ENCODE measurements around the gene FLACC1.
A peak's percentile ranks its signal among the peaks of the same experiment; 100 is the strongest.

FLACC1 gene

GRCh38 chr2:201280191-201281040, 76.7 kb downstream of the FLACC1 start:
- Histone ChIP-seq H3K4ac (ENCODE audit: low read depth, low read length) (no peak overlapping the region), H3K4me2 (ENCODE audit: low read length) (no peak overlapping the region), H3K79me1 (ENCODE audit: low read length) (no peaks in the 10 kb centered on the region), H3K4me3 (ENCODE audit: low read length) (no peak overlapping the region), H3K23ac (ENCODE audit: low read length) (no peak overlapping the region), H3K4me1 (ENCODE audit: control insufficient read depth, low read depth, low read length) (no peaks in the 10 kb centered on the region), H3K36me3 (ENCODE audit: control insufficient read depth, insufficient read depth, low read length) (no peaks in the 10 kb centered on the region), H4K8ac (ENCODE audit: low read depth, low read length) (no peak overlapping the region), H3K27ac (ENCODE audit: low read depth, low read length) (no peak overlapping the region), H3K9ac (ENCODE audit: low read length) (no peak overlapping the region), H3K27me3 (ENCODE audit: insufficient read depth, low read length, poor library complexity) (no peaks in the 10 kb centered on the region), H2AK5ac (ENCODE audit: low read length) (no peak overlapping the region), H2BK15ac (replicated peaks; ENCODE audit: low read depth) (no peak overlapping the region), H3K18ac (ENCODE audit: low read length) (no peak overlapping the region), H2BK5ac (ENCODE audit: low read length) (no peak overlapping the region), H2BK120ac (ENCODE audit: low read depth, low read length) (no peak overlapping the region), H4K5ac (ENCODE audit: low read length) (no peak overlapping the region), H3K56ac (ENCODE audit: low read length) (no peak overlapping the region), H3K79me2 (ENCODE audit: control insufficient read depth, insufficient read depth, low read length) (no peaks in the 10 kb centered on the region)
- no peak for DNase-seq
- WGBS (ENCODE audit: extremely low coverage, insufficient coverage, low lambda C conversion rate): no CpG with 5 or more reads among the region's 3 CpGs

DNA sequence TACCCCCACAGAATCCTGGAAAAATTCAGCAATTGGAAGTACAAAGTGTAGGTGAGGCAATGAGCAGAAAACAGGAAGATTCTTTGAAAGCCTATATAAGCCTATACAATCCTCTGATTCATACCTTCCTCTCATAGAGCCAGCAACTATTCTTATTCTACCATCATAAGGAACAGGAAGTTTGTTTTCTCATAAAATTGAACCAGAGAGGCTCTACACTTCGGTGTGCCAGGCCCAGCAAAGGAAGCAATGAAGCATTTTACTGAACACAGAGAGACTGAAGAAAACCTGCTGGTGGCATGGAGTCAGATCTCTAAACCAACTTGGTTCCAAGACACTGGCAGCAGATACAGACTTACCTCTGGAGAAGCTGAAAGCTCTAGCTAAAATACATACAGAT, 78.1 kb downstream of the FLACC1 start:
- no peak overlapping the region for H4K8ac ChIP-seq (ENCODE audit: low read depth, low read length)
- no peak overlapping the region for H2BK15ac ChIP-seq (replicated peaks; ENCODE audit: low read depth)
- no peak overlapping the region for H2BK120ac ChIP-seq (ENCODE audit: low read depth, low read length)
- no peak overlapping the region for H3K9ac ChIP-seq (ENCODE audit: low read length)
- H3K18ac ChIP-seq (ENCODE audit: low read length): no peak overlapping the region
- no peak overlapping the region for H3K23ac ChIP-seq (ENCODE audit: low read length)
- no peak overlapping the region for H2AK5ac ChIP-seq (ENCODE audit: low read length)
- no peaks in the 10 kb centered on the region for H3K79me1 ChIP-seq (ENCODE audit: low read length)
- no peak overlapping the region for H3K27ac ChIP-seq (ENCODE audit: low read depth, low read length)
- H3K4me1 ChIP-seq (ENCODE audit: control insufficient read depth, low read depth, low read length): no peaks in the 10 kb centered on the region
- no peak overlapping the region for H3K56ac ChIP-seq (ENCODE audit: low read length)
- no peak overlapping the region for H3K4ac ChIP-seq (ENCODE audit: low read depth, low read length)
- no peak overlapping the region for H4K5ac ChIP-seq (ENCODE audit: low read length)
- H3K27me3 ChIP-seq (ENCODE audit: insufficient read depth, low read length, poor library complexity): no peaks in the 10 kb centered on the region
- no peaks in the 10 kb centered on the region for H3K36me3 ChIP-seq (ENCODE audit: control insufficient read depth, insufficient read depth, low read length)
- no peaks in the 10 kb centered on the region for H3K79me2 ChIP-seq (ENCODE audit: control insufficient read depth, insufficient read depth, low read length)
- H3K4me2 ChIP-seq (ENCODE audit: low read length): no peak overlapping the region
- H2BK5ac ChIP-seq (ENCODE audit: low read length): no peak overlapping the region
- no peak overlapping the region for H3K4me3 ChIP-seq (ENCODE audit: low read length)
- no CpG with 5 or more reads among the region's 1 CpG for WGBS (ENCODE audit: extremely low coverage, insufficient coverage, low lambda C conversion rate)
- no peak for DNase-seq

DNA sequence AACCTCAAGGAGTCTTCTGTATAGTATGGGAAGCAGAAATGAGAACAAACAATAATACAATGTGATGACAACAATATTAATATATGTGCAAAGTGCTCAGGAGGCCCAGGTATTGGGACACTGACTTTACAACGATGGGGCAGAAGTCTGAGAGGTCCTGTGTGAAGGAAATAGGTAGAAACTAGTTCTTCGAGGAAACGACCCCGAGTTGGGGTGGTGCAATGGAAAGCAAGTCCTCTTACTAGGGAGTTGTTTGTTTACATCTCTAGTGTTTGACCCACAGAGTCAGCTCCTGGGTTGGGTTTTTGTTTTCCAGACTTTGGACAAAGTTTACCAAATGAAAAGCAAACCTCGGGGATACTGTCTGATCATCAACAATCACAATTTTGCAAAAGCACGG, 80.6 kb downstream of the FLACC1 start:
- H2BK15ac ChIP-seq (replicated peaks; ENCODE audit: low read depth): no peak overlapping the region
- no peak overlapping the region for H3K4me3 ChIP-seq (ENCODE audit: low read length)
- H3K27me3 ChIP-seq (ENCODE audit: insufficient read depth, low read length, poor library complexity): no peaks in the 10 kb centered on the region
- no peaks in the 10 kb centered on the region for H3K36me3 ChIP-seq (ENCODE audit: control insufficient read depth, insufficient read depth, low read length)
- DNase-seq: no peak
- no peak overlapping the region for H3K27ac ChIP-seq (ENCODE audit: low read depth, low read length)
- no peak overlapping the region for H3K56ac ChIP-seq (ENCODE audit: low read length)
- no peak overlapping the region for H2AK5ac ChIP-seq (ENCODE audit: low read length)
- H2BK5ac ChIP-seq (ENCODE audit: low read length): no peak overlapping the region
- WGBS (ENCODE audit: extremely low coverage, insufficient coverage, low lambda C conversion rate): no CpG with 5 or more reads among the region's 6 CpGs
- H4K8ac ChIP-seq (ENCODE audit: low read depth, low read length): no peak overlapping the region
- no peak overlapping the region for H3K4ac ChIP-seq (ENCODE audit: low read depth, low read length)
- no peak overlapping the region for H3K18ac ChIP-seq (ENCODE audit: low read length)
- no peak overlapping the region for H4K5ac ChIP-seq (ENCODE audit: low read length)
- no peak overlapping the region for H3K9ac ChIP-seq (ENCODE audit: low read length)
- H3K4me1 ChIP-seq (ENCODE audit: control insufficient read depth, low read depth, low read length): no peaks in the 10 kb centered on the region
- no peaks in the 10 kb centered on the region for H3K79me1 ChIP-seq (ENCODE audit: low read length)
- no peak overlapping the region for H3K23ac ChIP-seq (ENCODE audit: low read length)
- H3K4me2 ChIP-seq (ENCODE audit: low read length): no peak overlapping the region
- H2BK120ac ChIP-seq (ENCODE audit: low read depth, low read length): no peak overlapping the region
- H3K79me2 ChIP-seq (ENCODE audit: control insufficient read depth, insufficient read depth, low read length): no peaks in the 10 kb centered on the region

GRCh38 chr2:201275990-201276389, 81.2 kb downstream of the FLACC1 start:
- DNase-seq: peak; percentile 81
- Histone ChIP-seq H3K27me3 (ENCODE audit: insufficient read depth, low read length, poor library complexity) (no peaks in the 10 kb centered on the region), H2BK120ac (ENCODE audit: low read depth, low read length) (no peak overlapping the region), H3K79me1 (ENCODE audit: low read length) (no peaks in the 10 kb centered on the region), H2BK15ac (replicated peaks; ENCODE audit: low read depth) (no peak overlapping the region), H3K23ac (ENCODE audit: low read length) (no peak overlapping the region), H4K8ac (ENCODE audit: low read depth, low read length) (no peak overlapping the region), H3K4ac (ENCODE audit: low read depth, low read length) (no peak overlapping the region), H3K79me2 (ENCODE audit: control insufficient read depth, insufficient read depth, low read length) (no peaks in the 10 kb centered on the region), H3K4me2 (ENCODE audit: low read length) (no peak overlapping the region), H4K5ac (ENCODE audit: low read length) (no peak overlapping the region), H3K4me1 (ENCODE audit: control insufficient read depth, low read depth, low read length) (no peaks in the 10 kb centered on the region), H3K56ac (ENCODE audit: low read length) (no peak overlapping the region), H3K18ac (ENCODE audit: low read length) (no peak overlapping the region), H3K36me3 (ENCODE audit: control insufficient read depth, insufficient read depth, low read length) (no peaks in the 10 kb centered on the region), H3K27ac (ENCODE audit: low read depth, low read length) (no peak overlapping the region), H3K4me3 (ENCODE audit: low read length) (no peak overlapping the region), H3K9ac (ENCODE audit: low read length) (no peak overlapping the region), H2AK5ac (ENCODE audit: low read length) (no peak overlapping the region), H2BK5ac (ENCODE audit: low read length) (no peak overlapping the region)
- WGBS (ENCODE audit: extremely low coverage, insufficient coverage, low lambda C conversion rate): no CpG with 5 or more reads among the region's 5 CpGs

DNA sequence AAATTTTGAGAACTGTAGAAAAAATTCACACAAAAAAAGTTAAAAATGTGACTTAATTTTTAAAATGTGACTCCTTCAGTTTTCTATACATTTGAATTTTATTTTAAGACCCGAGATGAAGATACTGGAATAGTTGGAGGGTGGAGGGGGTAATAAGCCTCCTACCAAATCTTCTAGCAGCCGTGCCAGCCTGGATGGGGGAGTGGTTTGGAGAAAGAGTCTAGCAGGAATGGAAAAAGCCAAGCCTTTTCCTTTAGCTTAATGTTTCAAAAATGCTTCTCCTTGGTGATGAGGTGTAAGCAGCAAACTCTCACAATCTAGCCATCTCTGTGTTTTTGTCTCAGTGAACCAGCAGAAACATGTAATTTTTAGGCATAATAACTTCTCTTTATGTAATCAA, 82.1 kb downstream of the FLACC1 start:
- Histone ChIP-seq H2BK15ac (replicated peaks; ENCODE audit: low read depth) (no peak overlapping the region), H3K79me2 (ENCODE audit: control insufficient read depth, insufficient read depth, low read length) (no peaks in the 10 kb centered on the region), H3K4me1 (ENCODE audit: control insufficient read depth, low read depth, low read length) (no peaks in the 10 kb centered on the region), H3K4ac (ENCODE audit: low read depth, low read length) (no peak overlapping the region), H3K27ac (ENCODE audit: low read depth, low read length) (no peak overlapping the region), H3K4me3 (ENCODE audit: low read length) (no peak overlapping the region), H3K79me1 (ENCODE audit: low read length) (no peaks in the 10 kb centered on the region), H2AK5ac (ENCODE audit: low read length) (no peak overlapping the region), H3K27me3 (ENCODE audit: insufficient read depth, low read length, poor library complexity) (no peaks in the 10 kb centered on the region), H3K4me2 (ENCODE audit: low read length) (no peak overlapping the region), H3K9ac (ENCODE audit: low read length) (no peak overlapping the region), H4K8ac (ENCODE audit: low read depth, low read length) (no peak overlapping the region), H3K36me3 (ENCODE audit: control insufficient read depth, insufficient read depth, low read length) (no peaks in the 10 kb centered on the region), H4K5ac (ENCODE audit: low read length) (no peak overlapping the region), H2BK120ac (ENCODE audit: low read depth, low read length) (no peak overlapping the region), H3K56ac (ENCODE audit: low read length) (no peak overlapping the region), H3K23ac (ENCODE audit: low read length) (no peak overlapping the region), H2BK5ac (ENCODE audit: low read length) (no peak overlapping the region), H3K18ac (ENCODE audit: low read length) (no peak overlapping the region)
- no CpG with 5 or more reads among the region's 2 CpGs for WGBS (ENCODE audit: extremely low coverage, insufficient coverage, low lambda C conversion rate)
- no peak for DNase-seq

All from mesendoderm (in vitro differentiated cells).